ENCODE measurements around the gene EHD3. TPM values are rescaled to one million over a fixed set of nuclear protein-coding genes. Genes with fewer than 3 reads are reported as not detected.

Gene EHD3
- total RNA-seq, 2 experiments from 2014 or later: 0.54 to 0.60 TPM

Other genes with a start within 250 kb of the EHD3 start
- gene GALNT14, start 95.7 kb upstream of the EHD3 start, total RNA-seq: 1 to 10 TPM; 1.1 to 1.9 TPM
- under 1 TPM; 0.59 to 0.69 TPM for gene CAPN14, start 16.6 kb upstream of the EHD3 start, total RNA-seq
- gene XDH, start 180.6 kb downstream of the EHD3 start, total RNA-seq: under 1 TPM in 1 of 2 experiments, not detected in 1; 0.16 TPM

Data from activated CD8-positive, alpha-beta T cell treated with anti-CD3 and anti-CD28 coated beads for 36 hours (primary cell).